ENCODE measurements around the gene CTDSPL.

- TF ChIP-seq EGR1 (IDR thresholded peaks at IDR 0.05), result no peak
- TF ChIP-seq EP300 (IDR thresholded peaks at IDR 0.05; ENCODE audit: borderline replicate concordance), result no peak
- no peak for TF ChIP-seq TCF12 (IDR thresholded peaks at IDR 0.05; ENCODE audit: low read depth)
- no peak for TF ChIP-seq CREB1 (IDR thresholded peaks at IDR 0.05; ENCODE audit: low read depth)
- TF ChIP-seq TEAD4 (IDR thresholded peaks at IDR 0.05), result no peak
- TF ChIP-seq TAF1 (IDR thresholded peaks at IDR 0.05; ENCODE audit: low read depth), result no peak
- no peak for TF ChIP-seq YY1 (IDR thresholded peaks at IDR 0.05; ENCODE audit: low read depth)
- TF ChIP-seq REST (IDR thresholded peaks at IDR 0.05; ENCODE audit: low read depth), result no peak
- no peak for TF ChIP-seq CEBPB (IDR thresholded peaks at IDR 0.05)
- TF ChIP-seq, protein P1, sequence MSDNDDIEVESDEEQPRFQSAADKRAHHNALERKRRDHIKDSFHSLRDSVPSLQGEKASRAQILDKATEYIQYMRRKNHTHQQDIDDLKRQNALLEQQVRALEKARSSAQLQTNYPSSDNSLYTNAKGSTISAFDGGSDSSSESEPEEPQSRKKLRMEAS (IDR thresholded peaks at IDR 0.05), result no peak
- TF ChIP-seq NFIC (IDR thresholded peaks at IDR 0.05), result no peak
- TF ChIP-seq RAD21 (IDR thresholded peaks at IDR 0.05; ENCODE audit: low read depth), result no peak
- no peak for TF ChIP-seq ZBTB7A (IDR thresholded peaks at IDR 0.05; ENCODE audit: low read depth)
These were observed 81.0 kb downstream of the CTDSPL start for GRCh38 chr3:37942646-37943045.
